Stimulated activated CD4-positive, alpha-beta T cell treated with anti-CD3 and anti-CD28 coated beads, Interleukin-12 subunit alpha, Interleukin-12 subunit beta, amount 100 ng/mL, for 48 hours (primary cell): ENCODE data around the gene BIRC5.

ENCODE experiments used
- DNase-seq, 3 donors: peaks; one replicate each; pipeline ENCODE4 v3.0.0-alpha.2; 2020; ENCODE audit warnings: low read depth in 2 of 3, low spot score in 1 of 3

The BIRC5 gene

DNA sequence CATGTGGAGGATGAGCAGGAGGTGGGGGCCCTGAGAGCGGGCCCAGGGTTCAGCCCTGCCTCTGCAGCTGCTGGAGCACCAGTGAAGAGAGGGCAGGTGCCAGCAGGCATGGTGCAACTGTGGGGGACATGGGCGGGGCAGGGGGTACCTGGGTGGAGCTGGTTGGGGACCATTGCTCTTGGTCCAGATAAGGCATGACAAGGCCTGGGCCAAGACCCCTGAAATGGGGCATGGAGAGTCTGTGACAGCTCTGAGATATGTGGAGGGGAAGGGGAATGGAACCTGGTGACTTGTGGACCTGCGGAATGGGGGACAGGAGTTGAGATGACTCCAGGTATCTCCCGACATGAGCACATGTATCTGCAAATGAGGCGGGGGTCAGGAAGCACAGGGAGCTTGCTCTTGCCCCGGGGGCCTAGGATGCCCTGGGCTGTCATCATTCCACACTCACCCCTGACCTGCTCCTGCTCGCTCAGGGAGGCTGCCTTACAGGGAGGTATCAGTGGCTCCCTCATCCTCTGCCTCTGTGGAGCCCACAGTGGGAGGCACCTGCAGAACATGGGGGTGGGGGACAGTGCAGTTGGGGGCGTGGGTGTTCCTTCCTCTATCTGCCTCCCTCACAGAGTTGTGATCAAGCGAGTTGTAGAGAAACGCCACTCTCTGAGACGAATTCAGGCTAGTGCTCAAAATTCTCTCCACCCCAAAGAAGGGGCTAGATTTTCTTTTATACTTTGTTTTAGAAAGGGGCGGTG is 57.5 kb downstream of the BIRC5 start:
- no peak for DNase-seq

GRCh38 chr17:78272181-78272913 is 58.3 kb downstream of the BIRC5 start:
- DNase-seq: peak; percentile 38 to 62 (median 53)

- DNase-seq: no peak
Measured at GRCh38 chr17:78272914-78273258, 58.8 kb downstream of the BIRC5 start.

DNA sequence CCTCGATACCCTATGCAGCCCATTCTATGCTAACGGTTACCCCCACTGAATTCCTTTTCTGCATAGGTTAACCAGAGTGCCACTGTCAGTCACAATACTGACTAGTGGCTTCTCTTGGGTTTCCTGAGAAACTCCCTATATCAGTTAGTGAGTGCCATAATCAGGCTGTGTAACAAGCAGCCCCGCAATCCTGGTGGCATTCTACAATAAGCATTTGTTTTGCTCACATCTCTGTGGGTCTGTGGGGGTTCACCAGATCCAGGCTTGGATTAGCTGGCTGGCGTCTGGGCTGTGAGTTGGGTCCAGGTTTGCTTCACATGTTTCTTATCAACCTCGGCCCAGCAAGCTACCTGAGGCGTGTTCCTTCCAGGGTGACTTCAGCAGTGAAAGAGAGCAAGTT is 59.8 kb downstream of the BIRC5 start:
- no peak for DNase-seq
